NCI-H2171 (cell line): ENCODE data around the gene CLEC19A.

ENCODE experiments used
- DNase-seq: peaks from one replicate; lab custom pipeline; 2025; lab: John Stamatoyannopoulos, UW

CLEC19A gene

DNA sequence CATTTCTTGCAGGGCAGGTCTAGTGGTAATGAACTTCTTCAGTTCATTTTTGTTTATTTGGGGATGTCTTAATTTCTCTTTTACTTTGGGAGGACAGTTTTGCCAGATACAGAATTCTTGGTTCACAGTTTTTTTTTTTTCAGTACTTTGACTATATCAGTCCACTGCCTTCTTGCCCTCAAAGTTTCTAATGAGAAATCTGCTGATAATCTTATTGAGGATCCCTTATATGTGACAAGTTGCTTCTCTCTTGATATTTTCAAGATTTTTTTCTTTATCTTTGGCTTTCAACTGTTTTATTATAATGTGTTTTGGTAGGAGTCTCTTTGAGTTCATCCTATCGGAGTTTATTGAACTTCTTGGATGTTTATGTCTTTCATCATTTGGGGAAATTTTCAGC, 42.8 kb downstream of the CLEC19A start:
- no peak for DNase-seq

GRCh38 chr16:19329932-19330331, 44.4 kb downstream of the CLEC19A start:
- no peak for DNase-seq

DNA sequence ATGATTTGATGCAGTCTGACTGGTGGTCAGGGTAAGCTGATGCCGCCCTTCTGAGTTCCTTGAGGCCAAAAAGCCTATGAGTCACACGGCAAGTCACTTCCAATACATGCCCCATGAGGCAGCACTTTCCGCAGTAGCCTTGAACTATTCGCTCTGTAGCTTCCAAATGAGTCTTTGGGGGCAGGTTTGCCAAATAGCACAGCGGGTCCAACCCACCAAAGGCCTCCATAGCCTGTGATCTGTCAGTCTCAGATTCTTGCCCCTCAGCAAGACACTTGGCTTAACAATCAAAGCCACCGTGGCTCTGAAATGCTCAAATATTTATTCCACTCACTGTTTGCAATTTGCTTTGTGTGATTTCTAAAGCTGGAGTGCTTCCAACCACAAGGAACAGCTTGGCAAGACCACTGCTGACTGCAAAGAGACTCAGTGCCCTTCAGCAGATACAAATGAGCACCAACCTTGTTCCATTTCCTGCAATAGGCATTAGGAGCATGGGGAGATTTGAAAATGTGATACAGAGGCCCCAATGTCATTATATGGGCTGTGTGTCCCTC, 45.4 kb downstream of the CLEC19A start:
- no peak for DNase-seq

- no peak for DNase-seq
Observed at GRCh38 chr16:19331794-19332193, 46.3 kb downstream of the CLEC19A start.

DNA sequence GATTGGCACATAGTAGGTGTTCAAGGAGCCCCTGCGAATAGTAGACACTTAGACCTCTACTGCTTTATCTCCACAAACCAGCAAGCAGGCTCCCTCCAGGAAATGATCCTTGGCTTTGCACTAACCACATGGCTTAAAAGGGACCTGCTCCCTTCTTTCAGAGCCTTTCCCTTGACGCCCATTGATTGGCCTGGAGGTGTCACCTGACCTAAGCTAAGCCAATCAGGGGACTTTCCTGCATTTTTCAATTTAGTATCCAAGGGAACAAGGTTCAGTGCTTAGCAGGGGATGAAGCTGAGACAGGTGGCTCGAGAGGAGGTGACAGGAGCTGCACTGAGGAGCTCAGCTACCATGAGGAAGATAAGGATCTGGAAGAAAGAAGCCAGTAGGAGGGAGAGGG, 52.8 kb downstream of the CLEC19A start:
- peak; percentile 28 for DNase-seq

DNA sequence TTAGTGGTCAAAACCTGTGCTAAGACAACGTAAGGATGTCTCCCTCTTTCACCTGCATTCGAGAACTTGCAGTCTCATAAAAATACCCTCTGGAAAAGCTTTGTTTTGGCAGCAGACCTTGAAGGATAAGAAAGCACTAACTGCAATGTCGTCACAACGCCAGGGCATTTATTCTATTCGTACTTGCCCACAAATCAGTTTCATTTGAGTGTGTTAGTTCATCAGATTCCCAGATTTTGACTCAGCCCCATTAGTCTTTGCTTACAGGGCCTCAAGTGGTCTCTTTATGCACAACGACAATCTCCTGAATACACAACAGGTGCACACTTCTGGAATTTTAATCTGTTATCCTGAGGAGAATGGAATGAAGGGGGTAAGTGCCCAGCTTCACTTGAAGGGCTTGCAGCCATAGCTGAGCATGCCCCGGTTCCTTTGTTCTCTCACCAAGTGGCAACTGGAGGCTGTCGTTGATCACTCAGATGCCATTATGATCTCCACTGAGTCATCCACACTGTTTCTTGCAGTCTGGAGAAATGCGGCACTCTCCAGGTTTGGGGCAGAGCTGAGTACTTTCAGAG, 58.8 kb downstream of the CLEC19A start:
- DNase-seq, result no peak

GRCh38 chr16:19344980-19345379, 59.4 kb downstream of the CLEC19A start:
- no peak for DNase-seq

DNA sequence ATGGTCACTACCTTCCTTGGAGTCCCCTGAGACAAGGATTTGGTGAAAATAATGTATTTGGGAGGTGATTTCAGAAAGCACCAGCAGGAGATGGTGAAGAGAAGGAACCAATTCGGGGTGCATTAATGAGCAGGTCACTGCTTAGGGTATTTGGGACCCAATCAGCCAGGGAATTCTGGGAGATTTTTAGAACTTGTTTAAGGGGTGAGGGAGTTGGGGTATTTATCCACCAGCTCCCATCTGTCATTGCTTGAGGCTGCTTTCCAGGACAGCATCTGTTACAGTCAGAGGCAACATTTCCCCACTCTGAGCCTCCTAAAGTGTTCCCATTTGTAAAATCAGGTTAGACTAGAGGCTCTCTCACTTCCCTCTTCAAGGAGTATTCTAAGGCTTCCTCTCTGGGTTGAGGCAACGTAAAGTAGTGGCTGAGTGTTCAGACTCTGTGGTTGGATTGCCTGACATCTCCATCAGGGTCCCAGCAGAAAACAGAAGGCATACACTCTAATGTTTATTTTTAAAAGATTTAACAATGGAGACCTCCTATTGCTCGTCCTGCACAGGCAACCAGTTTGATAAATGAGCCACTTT, 60.9 kb downstream of the CLEC19A start:
- DNase-seq, result peak; percentile 7

DNA sequence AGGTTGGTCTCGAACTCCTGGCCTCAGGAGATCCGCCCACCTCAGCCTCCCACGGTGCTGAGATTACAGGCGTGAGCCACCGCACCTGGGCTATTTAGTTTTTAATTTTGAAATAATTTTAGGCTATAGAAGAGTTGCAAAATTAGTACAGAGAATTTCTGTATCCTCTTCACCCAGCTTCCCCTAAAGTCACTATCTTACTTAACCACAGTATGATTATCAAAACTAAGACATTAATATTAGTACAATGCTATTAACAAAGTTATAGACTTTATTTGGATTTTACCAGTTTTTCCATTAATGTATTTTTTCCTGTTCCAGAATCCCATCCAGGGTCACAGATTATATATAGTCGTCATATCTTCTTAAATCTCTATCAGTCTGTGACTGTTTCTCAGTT, 62.6 kb downstream of the CLEC19A start:
- no peak for DNase-seq

DNA sequence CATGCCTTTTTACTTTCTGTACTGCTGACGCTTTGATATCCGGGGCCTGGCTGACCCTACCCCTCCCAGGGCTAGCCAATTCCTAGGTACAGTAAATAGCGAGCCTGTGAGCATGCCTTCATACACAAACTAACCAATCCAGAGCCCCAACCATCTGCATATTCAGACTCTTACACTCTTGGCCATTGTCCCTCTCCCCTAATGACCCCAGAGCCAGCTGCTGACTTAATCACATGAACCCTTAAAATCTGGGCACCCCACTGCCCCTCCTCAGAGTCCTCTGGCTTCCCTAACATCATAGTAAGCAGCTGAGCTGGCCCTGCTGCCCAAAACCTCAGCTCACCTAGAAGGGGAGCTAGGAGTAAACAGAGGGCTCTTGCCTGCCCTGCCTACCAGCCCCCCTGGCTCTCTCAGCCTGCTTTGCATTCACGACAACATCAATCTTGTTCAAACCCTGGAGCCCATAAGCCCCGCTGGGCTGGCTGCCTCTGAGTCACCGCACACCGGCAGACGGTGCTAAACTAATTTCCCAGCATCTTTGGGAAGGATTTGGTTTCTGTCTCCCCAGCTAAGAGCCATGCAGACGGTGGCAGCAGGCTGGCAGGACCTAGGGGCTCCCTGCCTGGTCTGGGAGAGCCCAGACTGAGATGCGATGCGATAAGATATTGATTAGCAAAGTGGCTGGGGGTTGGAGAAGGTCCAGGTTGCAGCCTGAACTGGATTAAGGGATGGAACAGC, 63.2 kb downstream of the CLEC19A start:
- DNase-seq, result peak; percentile 56

- no peak for DNase-seq
Observed at GRCh38 chr16:19354371-19354770, 68.8 kb downstream of the CLEC19A start.

DNA sequence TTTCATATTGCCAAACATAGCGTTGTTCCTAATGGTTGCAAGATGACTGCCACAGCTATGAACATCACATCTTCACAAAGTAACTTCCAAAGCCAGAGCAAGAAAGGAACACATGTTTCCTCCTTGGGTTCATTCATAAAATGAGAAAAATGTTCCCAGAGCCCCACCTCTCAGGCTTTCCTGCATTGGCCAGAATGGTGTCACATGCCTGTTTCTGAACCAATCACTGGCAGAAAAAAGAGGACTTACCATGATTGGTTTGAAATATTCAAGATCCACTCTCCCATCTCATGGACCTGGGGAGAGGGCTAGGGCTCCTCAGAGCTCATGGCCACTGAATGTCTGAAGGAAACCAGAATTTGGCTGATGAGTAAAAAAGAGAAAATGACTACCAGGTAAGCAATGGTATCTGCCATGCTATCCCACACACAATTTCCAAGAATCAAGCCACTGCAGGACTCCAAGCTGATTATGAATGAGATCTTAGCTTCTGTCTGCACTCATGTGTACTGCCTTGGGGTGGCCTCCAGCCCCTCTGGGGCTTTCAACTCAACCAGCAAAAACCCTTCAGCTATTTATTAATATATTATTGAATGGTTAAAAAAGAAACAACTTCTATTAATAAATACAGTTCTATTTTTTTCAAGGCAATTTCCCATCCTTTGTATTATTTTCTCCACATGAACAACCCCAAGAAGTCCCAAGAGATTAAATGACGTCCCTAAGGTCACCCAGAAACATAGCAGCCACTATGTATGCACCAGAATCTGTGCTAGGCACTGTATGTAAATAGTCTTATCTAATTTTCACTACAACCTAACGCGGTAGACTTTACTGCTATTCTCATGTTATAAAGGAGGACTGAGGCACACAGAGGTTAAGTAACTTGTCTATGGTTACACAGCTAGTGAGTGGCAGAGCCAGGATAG, 70.8 kb downstream of the CLEC19A start:
- DNase-seq, result no peak

GRCh38 chr16:19359556-19359955, 74.0 kb downstream of the CLEC19A start:
- no peak for DNase-seq
